CD4-positive, alpha-beta T cell (primary cell): Measurements from ENCODE around the gene APIP. TPM values are rescaled to one million over a fixed set of nuclear protein-coding genes. Genes with fewer than 3 reads are reported as not detected.

Experiments
- ATAC-seq: fragments of 200-7000 bp; cut with Tn5 transposase; one replicate; pipeline ENCODE4 v1.10.0; 2022; ENCODE audit warnings: mild to moderate bottlenecking; ENCODE audit not compliant: poor library complexity
- CTCF ChIA-PET: fragments of 350-600 bp; sonication (Branson Sonifier 250); formaldehyde crosslinking; loops from one replicate; lab custom pipeline; 2021; ENCODE audit warnings: antibody characterized with exemption, inconsistent platforms; lab: Charles Lee
- POLR2A ChIA-PET: fragments of 350-600 bp; sonication (Branson Sonifier 250); formaldehyde crosslinking; loops from one replicate; lab custom pipeline; 2021; ENCODE audit warnings: antibody characterized with exemption, inconsistent platforms; lab: Charles Lee
- DNase-seq, 14 experiments: peaks; one replicate each; pipeline ENCODE4 v3.0.0-alpha.2; 2013 to 2020; ENCODE audit warnings: mixed read lengths in 2 of 14
- H3K27ac ChIP-seq, 2 donors: one replicate each; pipeline versions ENCODE4 v1.5.1 to v1.7.0; 2013; ENCODE audit warnings: low read length in 2 of 2, low read depth in 1 of 2, mild to moderate bottlenecking in 1 of 2
- H3K27me3 ChIP-seq, 2 experiments: 1 replicate in 1 of 2; 2 replicates in 1 of 2; pipeline versions ENCODE4 v1.6.1 to v1.7.0; 2013; ENCODE audit warnings: low read length in 2 of 2, control low read depth in 1 of 2, mild to moderate bottlenecking in 1 of 2, moderate library complexity in 1 of 2; ENCODE audit not compliant: insufficient read depth in 2 of 2, control insufficient read depth in 1 of 2
- H3K36me3 ChIP-seq: one replicate; pipeline ENCODE4 v1.6.1; 2013; ENCODE audit warnings: low read length, control low read depth; ENCODE audit not compliant: insufficient read depth
- H3K4me1 ChIP-seq: one replicate; pipeline ENCODE4 v1.6.1; 2013; ENCODE audit warnings: low read length, control low read depth; ENCODE audit not compliant: insufficient read depth
- H3K4me3 ChIP-seq: one replicate; pipeline ENCODE4 v1.5.1; 2013; ENCODE audit warnings: mild to moderate bottlenecking, low read length, moderate library complexity
- H3K9me3 ChIP-seq, 2 experiments: 1 replicate in 1 of 2; 2 replicates in 1 of 2; pipeline versions ENCODE4 v1.6.1 to v1.7.0; 2013; ENCODE audit warnings: low read length in 2 of 2, mild to moderate bottlenecking in 2 of 2, control low read depth in 1 of 2, moderate library complexity in 1 of 2; ENCODE audit not compliant: control insufficient read depth in 1 of 2, insufficient read depth in 1 of 2
- H3K27ac Mint-ChIP-seq: one replicate; pipeline ENCODE4 v1.8.0; 2020; ENCODE audit warnings: mixed read lengths
- H3K27me3 Mint-ChIP-seq: one replicate; pipeline ENCODE4 v1.8.0; 2021; ENCODE audit warnings: mixed read lengths
- H3K36me3 Mint-ChIP-seq: one replicate; pipeline ENCODE4 v1.8.0; 2021; ENCODE audit warnings: low read depth, mixed read lengths
- H3K4me1 Mint-ChIP-seq: one replicate; pipeline ENCODE4 v1.8.0; 2021; ENCODE audit warnings: low read depth, mixed read lengths
- H3K4me3 Mint-ChIP-seq: one replicate; pipeline ENCODE4 v1.8.0; 2020; ENCODE audit warnings: mild to moderate bottlenecking, mixed read lengths
- H3K9me3 Mint-ChIP-seq: one replicate; pipeline ENCODE4 v1.8.0; 2020; ENCODE audit warnings: mixed read lengths
- intact Hi-C, 2 experiments: fragments of 100-400 bp; cut with DNase I in 1 of 2; cut with micrococcal nuclease in 1 of 2; formaldehyde crosslinking; loops; one replicate each; pipeline versions ENCODE4 v1.15.1 to v1.9.0; 2023 to 2025; cut with DNase I, micrococcal nuclease
- polyA plus RNA-seq, 2 donors: library from polyadenylated mRNA; unstranded; fragments of 120-200 nt; gene quantifications; one replicate each; pipeline ENCODE4 v1.2.1, GENCODE V29; 2013
- total RNA-seq, 174 experiments: library from RNA in 2 of 174; stranded (reverse) in 2 of 174; gene quantifications; one replicate each; pipeline ENCODE4 v1.2.3 and lab custom pipeline; 2021 to 2026
- TF ChIP-seq, protein P1 (sequence below): fragments of 200-600 bp; IDR thresholded peaks from one replicate; pipeline ENCODE4 v1.8.0; 2022; ENCODE audit warnings: antibody characterized with exemption, mild to moderate bottlenecking

Gene APIP
- total RNA-seq (1 to 10 TPM; 7.1 to 8.3 TPM), total RNA-seq (lab: John Stamatoyannopoulos, UW) (7.9 to 48.6 (median 18.7) reads per million in 172 experiments)
- polyA plus RNA-seq (2013, experiment 1 of 2) = 18.7 TPM
- 19.1 TPM for polyA plus RNA-seq (2013, experiment 2 of 2)

- TF ChIP-seq, protein P1, sequence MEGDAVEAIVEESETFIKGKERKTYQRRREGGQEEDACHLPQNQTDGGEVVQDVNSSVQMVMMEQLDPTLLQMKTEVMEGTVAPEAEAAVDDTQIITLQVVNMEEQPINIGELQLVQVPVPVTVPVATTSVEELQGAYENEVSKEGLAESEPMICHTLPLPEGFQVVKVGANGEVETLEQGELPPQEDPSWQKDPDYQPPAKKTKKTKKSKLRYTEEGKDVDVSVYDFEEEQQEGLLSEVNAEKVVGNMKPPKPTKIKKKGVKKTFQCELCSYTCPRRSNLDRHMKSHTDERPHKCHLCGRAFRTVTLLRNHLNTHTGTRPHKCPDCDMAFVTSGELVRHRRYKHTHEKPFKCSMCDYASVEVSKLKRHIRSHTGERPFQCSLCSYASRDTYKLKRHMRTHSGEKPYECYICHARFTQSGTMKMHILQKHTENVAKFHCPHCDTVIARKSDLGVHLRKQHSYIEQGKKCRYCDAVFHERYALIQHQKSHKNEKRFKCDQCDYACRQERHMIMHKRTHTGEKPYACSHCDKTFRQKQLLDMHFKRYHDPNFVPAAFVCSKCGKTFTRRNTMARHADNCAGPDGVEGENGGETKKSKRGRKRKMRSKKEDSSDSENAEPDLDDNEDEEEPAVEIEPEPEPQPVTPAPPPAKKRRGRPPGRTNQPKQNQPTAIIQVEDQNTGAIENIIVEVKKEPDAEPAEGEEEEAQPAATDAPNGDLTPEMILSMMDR = no peak
- no peaks in the 10 kb centered on the region for H3K27me3 Mint-ChIP-seq
Observed at GRCh38 chr11:34916015-34916842, at the start of gene APIP, which contains the start of gene PDHX. Gene APIP, minus strand, starts transcription at chr11:34916379. Its CDS starts 95 bp downstream, at chr11:34916284. Gene PDHX, plus strand, starts transcription at chr11:34916618. Its CDS starts 38 bp downstream, at chr11:34916656.

GRCh38 chr11:34964610-34965331 lies 48.6 kb upstream of the APIP start:
- Mint-ChIP-seq H3K36me3 (peaks cover 72% of the 10 kb centered on the region), H3K9me3 (no peaks in the 10 kb centered on the region), H3K4me3 (no peak overlapping the region), H3K27me3 (no peaks in the 10 kb centered on the region), H3K27ac (no peak overlapping the region), H3K4me1 (no peaks in the 10 kb centered on the region)
- no peak for ATAC-seq
- no peaks in the 10 kb centered on the region for H3K4me1 ChIP-seq
- H3K4me3 ChIP-seq = no peak overlapping the region
- CTCF ChIA-PET = interaction anchor here (0.7 kb wide), 1 partner anchor 8 kb away, joined by 3 read pairs; no protein-coding TSS in a partner anchor
- intact Hi-C loops = no loop called here
- H3K9me3 ChIP-seq = no peaks in the 10 kb centered on the region
- POLR2A ChIA-PET = interaction anchor here (0.7 to 1.5 kb wide), 3 partner anchors 12 to 42 kb away, joined by 3 read pairs; no protein-coding TSS in a partner anchor
- peaks cover 24% of the 10 kb centered on the region for H3K36me3 ChIP-seq
- no peak for DNase-seq
- no peak overlapping the region for H3K27ac ChIP-seq
- TF ChIP-seq, protein P1 = no peak
- H3K27me3 ChIP-seq = no peaks in the 10 kb centered on the region

More at GRCh38 chr11:34916015-34916842, at the start of gene APIP, which contains the start of gene PDHX:
- intact Hi-C loops = loop anchor here (2.0 to 10.0 kb wide), 7 partner anchors 479 to 1881 kb away; partner anchors contain the start of genes NAT10 (in 2 of the 2), CAT (in 1 of the 2), COMMD9 (in 1 of the 2) and FBXO3 (in 1 of the 2)
- DNase-seq = peak; percentile 91 to 99 (median 95)
- Mint-ChIP-seq H3K4me1 (peaks cover 57% of the 10 kb centered on the region), H3K27ac (peak within 1 kb of the TSS; percentile 93), H3K4me3 (peak within 1 kb of the TSS; percentile 96), H3K9me3 (no peaks in the 10 kb centered on the region), H3K36me3 (peaks cover 27% of the 10 kb centered on the region)
- Histone ChIP-seq H3K27ac (peak within 1 kb of the TSS; percentile 80 to 93), H3K36me3 (no peaks in the 10 kb centered on the region), H3K9me3 (no peaks in the 10 kb centered on the region), H3K27me3 (no peaks in the 10 kb centered on the region), H3K4me1 (peaks cover 24% of the 10 kb centered on the region), H3K4me3 (peak within 1 kb of the TSS; percentile 94)
- POLR2A ChIA-PET = interaction anchor here (0.6 to 2.4 kb wide), 11 partner anchors 10 to 810 kb away, joined by 3 to 14 read pairs (median 3); partner anchors contain the start of genes CAT and NAT10
- CTCF ChIA-PET = interaction anchor here (0.6 kb wide), 1 partner anchor 810 kb away, joined by 3 read pairs; no protein-coding TSS in a partner anchor
- peak; percentile 90 for ATAC-seq

- intact Hi-C loops = no loop called here
- TF ChIP-seq, protein P1 = no peak
- no peaks in the 10 kb centered on the region for H3K4me1 ChIP-seq
- DNase-seq (no peak), ATAC-seq (no peak)
- Mint-ChIP-seq H3K27me3 (no peaks in the 10 kb centered on the region), H3K4me1 (no peaks in the 10 kb centered on the region), H3K9me3 (no peaks in the 10 kb centered on the region), H3K36me3 (peaks cover 72% of the 10 kb centered on the region), H3K4me3 (no peak overlapping the region), H3K27ac (no peak overlapping the region)
- H3K27me3 ChIP-seq = no peaks in the 10 kb centered on the region
- peaks cover 21% of the 10 kb centered on the region for H3K36me3 ChIP-seq
- ChIA-PET CTCF (no interaction called here), POLR2A (no interaction called here)
- H3K27ac ChIP-seq = no peak overlapping the region
- H3K9me3 ChIP-seq = no peaks in the 10 kb centered on the region
- no peak overlapping the region for H3K4me3 ChIP-seq
Observed at GRCh38 chr11:34963351-34963750, 47.2 kb upstream of the APIP start.
